Measurements from ENCODE around the gene RIBC1.

RIBC1 gene

GRCh38 chrX:53441531-53442321 lies 19.1 kb downstream of the RIBC1 start:
- H3K4me3 ChIP-seq = peak overlapping the region; percentile 43 to 52
- no peak for TF ChIP-seq CTCF (IDR thresholded peaks at IDR 0.05)
- H3K27me3 ChIP-seq = no peaks in the 10 kb centered on the region
- H3K36me3 ChIP-seq = no peaks in the 10 kb centered on the region
- intact Hi-C loops (cut with DNase I; ENCODE audit: low total_unique reads) = loop anchor here (5.0 kb wide), 1 partner anchor 124 kb away; no protein-coding TSS in a partner anchor
- DNase-seq = peak; percentile 59 to 86
- no peaks in the 10 kb centered on the region for H3K9me3 ChIP-seq
- H3K4me1 ChIP-seq = peaks cover 0 to 15% (median 6%) of the 10 kb centered on the region in 4 donors
- peak overlapping the region; percentile 41 to 71 for H3K27ac ChIP-seq

- Histone ChIP-seq H3K36me3 (no peaks in the 10 kb centered on the region), H3K4me1 (peaks cover 0 to 15% (median 6%) of the 10 kb centered on the region in 4 donors), H3K27me3 (no peaks in the 10 kb centered on the region), H3K4me3 (no peak overlapping the region), H3K9me3 (no peaks in the 10 kb centered on the region), H3K27ac (peak overlapping the region; percentile 3 to 71)
- TF ChIP-seq CTCF (IDR thresholded peaks at IDR 0.05) = no peak
- no peak for DNase-seq
- intact Hi-C loops (cut with DNase I; ENCODE audit: low total_unique reads) = loop anchor here (5.0 kb wide), 1 partner anchor 125 kb away; no protein-coding TSS in a partner anchor
Observed at GRCh38 chrX:53442322-53442631, 19.6 kb downstream of the RIBC1 start.

- intact Hi-C loops (cut with DNase I; ENCODE audit: low total_unique reads) = no loop called here
- H3K9me3 ChIP-seq = no peaks in the 10 kb centered on the region
- H3K27me3 ChIP-seq = no peaks in the 10 kb centered on the region
- DNase-seq = no peak
- no peak overlapping the region for H3K27ac ChIP-seq
- peaks cover 0 to 8% (median 3%) of the 10 kb centered on the region in 4 donors for H3K4me1 ChIP-seq
- H3K4me3 ChIP-seq = no peak overlapping the region
- TF ChIP-seq CTCF (IDR thresholded peaks at IDR 0.05) = peak in 1 of 2 experiments; percentile 33
- no peaks in the 10 kb centered on the region for H3K36me3 ChIP-seq
Observed at GRCh38 chrX:53445977-53446376, 23.3 kb downstream of the RIBC1 start.

- DNase-seq = no peak
- Histone ChIP-seq H3K4me1 (no peaks in the 10 kb centered on the region), H3K36me3 (no peaks in the 10 kb centered on the region), H3K9me3 (no peaks in the 10 kb centered on the region), H3K27ac (no peak overlapping the region), H3K4me3 (no peak overlapping the region), H3K27me3 (no peaks in the 10 kb centered on the region)
- intact Hi-C loops (cut with DNase I; ENCODE audit: low total_unique reads) = no loop called here
- TF ChIP-seq CTCF (IDR thresholded peaks at IDR 0.05) = no peak
Observed at GRCh38 chrX:53447441-53447840, 24.8 kb downstream of the RIBC1 start.

- Histone ChIP-seq H3K27ac (no peak overlapping the region), H3K4me1 (no peaks in the 10 kb centered on the region), H3K27me3 (no peaks in the 10 kb centered on the region), H3K9me3 (no peaks in the 10 kb centered on the region), H3K4me3 (no peak overlapping the region), H3K36me3 (no peaks in the 10 kb centered on the region)
- intact Hi-C loops (cut with DNase I; ENCODE audit: low total_unique reads) = no loop called here
- DNase-seq = no peak
- no peak for TF ChIP-seq CTCF (IDR thresholded peaks at IDR 0.05)
Observed at GRCh38 chrX:53449632-53450031, 27.0 kb downstream of the RIBC1 start.

All from tibial artery (tissue), 4 donors.